Spinal cord (tissue), 10 donors: Measurements from ENCODE around the gene GAS7. TPM values are rescaled to one million over a fixed set of nuclear protein-coding genes. Genes with fewer than 3 reads are reported as not detected.

Experiments
- DNase-seq, 6 donors: peaks; one replicate each; pipeline versions ENCODE4 v3.0.0 to v3.0.0-alpha.2; 2013 to 2015; ENCODE audit warnings: low spot score in 6 of 6, low read depth in 4 of 6
- H3K27ac ChIP-seq: one replicate; pipeline ENCODE4 v1.5.1; 2013; ENCODE audit warnings: low read depth, low read length, control low read depth
- H3K27me3 ChIP-seq: one replicate; pipeline ENCODE4 v1.6.1; 2013; ENCODE audit warnings: low read length; ENCODE audit not compliant: control insufficient read depth, insufficient read depth
- H3K36me3 ChIP-seq: one replicate; pipeline ENCODE4 v1.6.1; 2013; ENCODE audit warnings: low read length; ENCODE audit not compliant: control insufficient read depth, insufficient read depth
- H3K4me1 ChIP-seq: one replicate; pipeline ENCODE4 v1.6.1; 2013; ENCODE audit warnings: low read length; ENCODE audit not compliant: control insufficient read depth, insufficient read depth
- H3K4me3 ChIP-seq: one replicate; pipeline ENCODE4 v1.5.1; 2013; ENCODE audit warnings: low read depth, low read length, control low read depth
- H3K9me3 ChIP-seq: one replicate; pipeline ENCODE4 v1.6.1; 2013; ENCODE audit warnings: low read length; ENCODE audit not compliant: control insufficient read depth, insufficient read depth
- WGBS: methylation state at CpG from one replicate; pipeline ENCODE4 v1.1.5; 2013; ENCODE audit warnings: missing lambda C conversion rate; ENCODE audit not compliant: insufficient coverage; 5-methylcytosine and 5-hydroxymethylcytosine counted together
- polyA plus RNA-seq, 2 donors: library from polyadenylated mRNA; unstranded; fragments of 120-200 nt; gene quantifications; one replicate each; pipeline ENCODE4 v1.2.1, GENCODE V29; 2013; ENCODE audit not compliant: insufficient read length in 2 of 2
- total RNA-seq, 2 donors: library from RNA; depleted of rRNA in 1 of 2; stranded (reverse); fragments of 120-200 nt in 1 of 2; fragments of >200 nt in 1 of 2; gene quantifications; one replicate each; pipeline versions ENCODE4 v1.2.3 to v1.2.4, GENCODE V29; 2013 to 2014
- donor health status: healthy.

The GAS7 gene
- total and polyA plus RNA-seq, 4 donors: 51.8 to 93.8 (median 79.1) TPM

- WGBS: 93% methylated on average over 2 of the region's 3 CpGs
- H3K27me3 ChIP-seq: no peaks in the 10 kb centered on the region
- H3K27ac ChIP-seq: no peak overlapping the region
- no peaks in the 10 kb centered on the region for H3K9me3 ChIP-seq
- DNase-seq: no peak
- H3K4me3 ChIP-seq: no peak overlapping the region
- H3K4me1 ChIP-seq: peaks cover 4% of the 10 kb centered on the region
- H3K36me3 ChIP-seq: no peaks in the 10 kb centered on the region
Observed at GRCh38 chr17:9878356-9878755, 320.1 kb downstream of the GAS7 start.

GRCh38 chr17:9875441-9875840 lies 323.0 kb downstream of the GAS7 start:
- peak in 1 of 6 donors; percentile 44 for DNase-seq

GRCh38 chr17:9874722-9875121 lies 323.7 kb downstream of the GAS7 start:
- no peaks in the 10 kb centered on the region for H3K9me3 ChIP-seq
- no peaks in the 10 kb centered on the region for H3K27me3 ChIP-seq
- DNase-seq: no peak
- H3K36me3 ChIP-seq: no peaks in the 10 kb centered on the region
- no peak overlapping the region for H3K4me3 ChIP-seq
- peaks cover 4% of the 10 kb centered on the region for H3K4me1 ChIP-seq
- no peak overlapping the region for H3K27ac ChIP-seq
- WGBS: no CpG with 5 or more reads among the region's 3 CpGs

More at GRCh38 chr17:9875441-9875840, 323.0 kb downstream of the GAS7 start:
- Histone ChIP-seq H3K36me3 (no peaks in the 10 kb centered on the region), H3K4me1 (peaks cover 4% of the 10 kb centered on the region), H3K9me3 (no peaks in the 10 kb centered on the region), H3K27me3 (no peaks in the 10 kb centered on the region), H3K27ac (no peak overlapping the region), H3K4me3 (no peak overlapping the region)
- 14% methylated on average over 1 of the region's 3 CpGs for WGBS

GRCh38 chr17:9872852-9873251 lies 325.6 kb downstream of the GAS7 start:
- 73% methylated on average over 5 of the region's 6 CpGs for WGBS
- no peak for DNase-seq
- Histone ChIP-seq H3K27ac (no peak overlapping the region), H3K9me3 (no peaks in the 10 kb centered on the region), H3K4me1 (peaks cover 10% of the 10 kb centered on the region), H3K4me3 (no peak overlapping the region), H3K36me3 (no peaks in the 10 kb centered on the region), H3K27me3 (no peaks in the 10 kb centered on the region)

DNA sequence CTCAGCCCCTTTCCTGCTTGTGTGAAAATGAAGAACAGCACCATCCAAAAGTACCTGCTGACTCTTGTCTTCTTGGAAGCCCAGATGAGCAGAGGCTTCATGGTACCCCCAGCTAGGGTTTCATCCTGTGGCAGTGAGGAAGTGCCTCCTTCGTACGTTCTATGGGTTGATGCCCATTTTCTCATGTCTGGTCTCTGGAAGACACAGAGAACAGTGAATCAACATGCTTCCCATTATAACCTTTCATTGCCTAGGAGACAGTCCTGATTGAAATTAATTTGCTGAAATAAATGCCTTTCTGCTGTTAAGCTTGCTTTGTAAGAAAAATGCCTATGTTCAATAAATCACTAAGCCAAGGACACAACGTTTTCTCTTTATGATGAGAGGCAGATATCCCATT lies 329.9 kb downstream of the GAS7 start:
- Histone ChIP-seq H3K4me3 (no peak overlapping the region), H3K9me3 (peaks cover 3% of the 10 kb centered on the region)

GRCh38 chr17:9865586-9865985 lies 332.8 kb downstream of the GAS7 start:
- H3K27ac ChIP-seq: no peak overlapping the region
- no peak for DNase-seq
- peaks cover 3% of the 10 kb centered on the region for H3K9me3 ChIP-seq
- WGBS: no CpG with 5 or more reads among the region's 1 CpG
- no peaks in the 10 kb centered on the region for H3K36me3 ChIP-seq
- peaks cover 6% of the 10 kb centered on the region for H3K4me1 ChIP-seq
- no peaks in the 10 kb centered on the region for H3K27me3 ChIP-seq
- no peak overlapping the region for H3K4me3 ChIP-seq

More for the DNA sequence above, 329.9 kb downstream of the GAS7 start:
- H3K27ac ChIP-seq: no peak overlapping the region
- no peaks in the 10 kb centered on the region for H3K36me3 ChIP-seq
- H3K27me3 ChIP-seq: no peaks in the 10 kb centered on the region
- H3K4me1 ChIP-seq: peaks cover 6% of the 10 kb centered on the region
- 17% methylated on average over 2 of the region's 3 CpGs for WGBS
- peak; percentile 7 to 85 (median 27) for DNase-seq

GRCh38 chr17:9862949-9863348 lies 335.5 kb downstream of the GAS7 start:
- H3K4me1 ChIP-seq: no peaks in the 10 kb centered on the region
- DNase-seq: no peak
- no peaks in the 10 kb centered on the region for H3K36me3 ChIP-seq
- no peaks in the 10 kb centered on the region for H3K27me3 ChIP-seq
- no peak overlapping the region for H3K27ac ChIP-seq
- WGBS: 96% methylated on average over 3 of the region's 4 CpGs
- H3K9me3 ChIP-seq: peaks cover 3% of the 10 kb centered on the region
- H3K4me3 ChIP-seq: no peak overlapping the region

DNA sequence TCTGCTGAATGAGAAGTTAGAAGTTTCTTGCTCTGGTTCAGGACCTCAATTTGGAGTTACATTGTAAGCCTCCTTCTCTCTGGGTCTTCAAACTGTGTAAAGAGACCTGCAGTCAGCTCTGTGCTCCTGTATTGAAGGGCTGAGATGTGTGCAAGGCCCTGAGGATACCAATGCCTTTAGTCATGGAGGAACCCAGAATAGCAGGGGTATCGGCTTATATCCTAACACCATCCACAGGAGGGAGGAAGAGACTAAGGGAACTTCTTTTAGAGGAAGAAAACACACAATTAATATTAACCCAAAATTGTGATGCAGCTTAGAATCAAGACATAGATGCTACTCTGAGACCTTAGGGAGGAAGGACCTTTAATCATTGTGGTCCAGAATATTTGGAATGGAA lies 336.2 kb downstream of the GAS7 start:
- H3K36me3 ChIP-seq: no peaks in the 10 kb centered on the region
- no peaks in the 10 kb centered on the region for H3K4me1 ChIP-seq
- no peaks in the 10 kb centered on the region for H3K27me3 ChIP-seq
- no peak overlapping the region for H3K4me3 ChIP-seq
- peaks cover 3% of the 10 kb centered on the region for H3K9me3 ChIP-seq
- DNase-seq: no peak
- WGBS: no CpG with 5 or more reads among the region's 1 CpG
- H3K27ac ChIP-seq: no peak overlapping the region

DNA sequence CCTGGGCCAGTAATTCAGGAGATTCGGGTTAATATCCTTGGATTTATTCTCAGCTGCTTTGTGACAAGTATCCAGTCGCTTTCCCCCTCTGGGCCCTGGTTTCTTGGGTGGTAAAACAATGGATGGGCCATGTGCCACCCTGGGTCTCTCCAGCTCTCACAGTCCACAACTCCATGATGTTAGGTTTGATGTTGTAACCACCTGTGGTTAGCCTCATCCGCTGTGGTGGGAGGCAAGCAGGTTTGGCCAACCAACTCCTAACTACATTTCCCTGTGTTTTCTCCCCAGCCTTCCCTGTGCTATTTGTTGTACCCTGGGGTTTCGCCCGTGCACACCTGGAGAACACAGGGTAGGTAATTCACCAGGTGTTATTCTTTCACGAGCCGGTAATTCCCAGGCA lies 337.6 kb downstream of the GAS7 start:
- H3K36me3 ChIP-seq: no peaks in the 10 kb centered on the region
- DNase-seq: no peak
- 100% methylated on average over 1 of the region's 7 CpGs for WGBS
- H3K4me3 ChIP-seq: no peak overlapping the region
- H3K27ac ChIP-seq: no peak overlapping the region
- no peaks in the 10 kb centered on the region for H3K27me3 ChIP-seq
- peaks cover 3% of the 10 kb centered on the region for H3K9me3 ChIP-seq
- no peaks in the 10 kb centered on the region for H3K4me1 ChIP-seq
